GM21619 (cell line): ENCODE data around the gene CMTR1.

Experiments used
- ATAC-seq: cut with Tn5 transposase; IDR thresholded peaks from one replicate; pipeline ENCODE4 v1.9.1; 2021; ENCODE audit not compliant: unreplicated experiment

The CMTR1 gene

GRCh38 chr6:37525460-37526357 lies 92.7 kb downstream of the CMTR1 start:
- ATAC-seq, result no peak

- no peak for ATAC-seq
Observed at GRCh38 chr6:37528541-37528940, 95.5 kb downstream of the CMTR1 start.

GRCh38 chr6:37530297-37530696 lies 97.3 kb downstream of the CMTR1 start:
- no peak for ATAC-seq

- no peak for ATAC-seq
Observed at GRCh38 chr6:37531026-37531425, 98.0 kb downstream of the CMTR1 start.
